Effector CD4-positive, alpha-beta T cell (primary cell): ENCODE data around the gene INTS12.
"Not testable (repeated sequence)": the region's sequence is repeated elsewhere in the genome, so short reads cannot be mapped to it uniquely, and the experiment has no call there.

Experiments used
- DNase-seq: peaks from one replicate; pipeline ENCODE4 v3.0.0-alpha.2; 2020
- total RNA-seq: gene quantifications from one replicate; lab custom pipeline; 2026; lab: John Stamatoyannopoulos, UW

INTS12 gene, protein sequence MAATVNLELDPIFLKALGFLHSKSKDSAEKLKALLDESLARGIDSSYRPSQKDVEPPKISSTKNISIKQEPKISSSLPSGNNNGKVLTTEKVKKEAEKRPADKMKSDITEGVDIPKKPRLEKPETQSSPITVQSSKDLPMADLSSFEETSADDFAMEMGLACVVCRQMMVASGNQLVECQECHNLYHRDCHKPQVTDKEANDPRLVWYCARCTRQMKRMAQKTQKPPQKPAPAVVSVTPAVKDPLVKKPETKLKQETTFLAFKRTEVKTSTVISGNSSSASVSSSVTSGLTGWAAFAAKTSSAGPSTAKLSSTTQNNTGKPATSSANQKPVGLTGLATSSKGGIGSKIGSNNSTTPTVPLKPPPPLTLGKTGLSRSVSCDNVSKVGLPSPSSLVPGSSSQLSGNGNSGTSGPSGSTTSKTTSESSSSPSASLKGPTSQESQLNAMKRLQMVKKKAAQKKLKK
- 13.3 reads per million, percentile 38 among the genes with 10 or more reads in this experiment for total RNA-seq

DNA sequence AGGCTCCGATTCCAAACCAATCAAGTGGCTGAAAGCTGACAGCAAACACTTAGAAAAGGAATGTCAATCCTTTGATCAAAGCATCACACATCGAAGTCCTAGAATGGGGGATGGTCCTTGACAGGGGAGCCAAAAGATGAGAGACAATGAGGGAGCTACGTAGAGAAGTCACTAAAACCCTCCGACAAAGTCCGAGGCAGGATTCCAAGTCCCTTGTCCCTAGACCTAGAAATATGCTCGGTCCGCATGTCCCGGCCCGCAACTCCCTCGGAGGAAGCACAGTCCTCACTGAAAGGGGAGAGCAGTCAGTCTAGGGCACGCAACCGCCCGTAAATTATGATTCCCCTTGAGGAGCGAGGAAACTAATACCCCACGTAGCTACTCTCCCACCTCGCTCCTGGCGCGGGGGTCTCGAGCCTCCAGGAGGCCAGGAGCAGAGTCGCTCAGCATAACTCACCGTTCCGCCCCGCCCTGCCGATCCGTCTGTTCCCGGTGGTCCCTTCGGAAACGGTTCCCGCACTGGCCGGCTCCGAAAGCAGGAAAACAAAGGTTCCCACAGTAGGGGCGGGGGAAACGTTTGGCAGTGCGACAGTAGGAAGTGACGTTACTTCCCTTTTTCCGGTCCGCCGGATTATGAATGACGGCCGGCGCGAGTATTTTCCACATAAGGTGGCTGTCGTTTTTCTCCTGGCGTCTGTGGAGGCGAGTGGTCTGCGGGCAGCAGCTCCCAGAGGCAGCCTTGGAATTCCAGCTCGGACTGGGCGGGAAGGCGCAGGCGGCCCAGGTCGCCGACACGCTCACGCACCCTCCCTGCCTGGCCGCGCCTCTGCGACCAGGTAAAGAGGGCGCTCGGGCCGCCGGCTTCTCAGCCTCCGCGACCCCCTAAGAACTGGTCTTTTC lies at the start of gene INTS12, which contains the start of gene GSTCD:
Gene INTS12 (minus strand): TSS at position 509 of the 900 bp plus-strand sequence. CDS start 8,684 bp downstream, outside the sequence.
Gene GSTCD (plus strand): TSS at position 604 of the 900 bp plus-strand sequence. CDS start 8,830 bp downstream, outside the sequence.
- peak; percentile 78 for DNase-seq

- DNase-seq = no peak
Measured at GRCh38 chr4:105755375-105755774, 46.9 kb upstream of the INTS12 start.

DNA sequence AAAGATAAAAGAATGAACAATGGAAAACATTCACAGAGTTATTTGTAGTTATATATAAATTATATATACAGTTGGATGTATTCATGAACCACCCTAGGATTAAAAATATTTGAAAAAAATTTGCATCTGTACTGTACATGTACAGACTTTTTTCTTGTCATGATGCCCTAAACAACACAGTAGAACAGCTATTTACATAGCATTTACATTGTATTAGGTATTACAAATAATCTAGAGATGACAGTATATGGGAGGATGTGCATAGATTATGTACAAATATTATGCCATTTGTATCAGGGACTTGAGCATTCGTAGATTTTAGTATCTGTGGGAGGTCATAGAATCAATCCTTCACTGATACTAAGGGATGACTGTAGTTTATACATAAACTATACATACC lies 44.9 kb upstream of the INTS12 start:
- no peak for DNase-seq

GRCh38 chr4:105751718-105752299 lies 43.3 kb upstream of the INTS12 start:
- no peak for DNase-seq

- no peak for DNase-seq
Measured at GRCh38 chr4:105748222-105748621, 39.7 kb upstream of the INTS12 start.

GRCh38 chr4:105741548-105741947 lies 33.1 kb upstream of the INTS12 start:
- DNase-seq = no peak

GRCh38 chr4:105735217-105735616 lies 26.7 kb upstream of the INTS12 start:
- DNase-seq = not testable (repeated sequence)

GRCh38 chr4:105729895-105730294 lies 21.4 kb upstream of the INTS12 start:
- not testable (repeated sequence) for DNase-seq

GRCh38 chr4:105725623-105726022 lies 17.1 kb upstream of the INTS12 start:
- no peak for DNase-seq

DNA sequence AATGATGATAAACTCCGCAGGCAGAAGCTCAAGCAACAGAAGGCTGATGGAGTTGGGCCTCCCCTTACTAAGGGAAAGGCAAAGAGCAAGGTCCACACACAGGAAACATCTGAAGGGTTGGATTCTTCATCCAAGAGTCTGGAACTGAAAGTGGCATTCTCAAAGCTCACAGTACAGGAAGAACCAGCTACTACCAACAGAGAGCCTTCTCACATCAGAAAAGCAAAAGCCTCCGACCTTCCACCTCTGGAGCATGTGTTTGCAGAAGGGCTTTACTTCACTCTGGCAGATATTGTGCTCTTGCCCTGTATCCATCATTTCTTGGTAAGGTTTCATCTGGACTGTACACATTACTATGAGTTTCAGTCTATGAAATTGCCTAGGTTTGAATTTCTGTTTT lies 10.7 kb upstream of the INTS12 start:
- no peak for DNase-seq

DNA sequence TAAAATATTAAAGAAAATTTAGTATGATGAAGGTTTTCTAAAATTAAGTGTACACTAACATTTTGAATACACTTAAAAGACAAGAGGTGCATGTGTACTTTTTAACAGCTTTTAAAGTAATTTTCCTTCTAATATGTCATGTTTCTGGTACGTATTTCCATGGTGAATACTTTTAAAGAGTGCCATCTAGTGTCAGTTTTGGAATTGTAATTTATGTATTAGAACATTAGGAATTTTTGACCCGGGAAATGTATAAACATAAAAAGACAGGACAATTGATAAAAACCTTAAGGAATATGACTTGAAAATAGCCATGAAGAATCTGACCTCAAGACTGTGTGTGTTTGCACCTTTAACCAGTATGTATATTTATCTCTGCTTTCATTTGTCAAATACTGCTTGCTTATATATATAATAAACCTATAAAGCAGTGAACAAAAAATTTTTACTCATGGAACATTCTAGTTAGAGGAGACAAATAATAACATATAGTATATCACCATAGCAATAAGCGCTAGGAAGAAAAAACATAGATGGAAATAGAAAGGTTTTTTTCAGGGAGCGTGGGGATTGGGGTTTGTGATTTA lies 7.3 kb upstream of the INTS12 start:
- DNase-seq = no peak

- DNase-seq = no peak
Measured at GRCh38 chr4:105714932-105715331, 6.4 kb upstream of the INTS12 start.

GRCh38 chr4:105714071-105714521 lies 5.6 kb upstream of the INTS12 start:
- DNase-seq = no peak

DNA sequence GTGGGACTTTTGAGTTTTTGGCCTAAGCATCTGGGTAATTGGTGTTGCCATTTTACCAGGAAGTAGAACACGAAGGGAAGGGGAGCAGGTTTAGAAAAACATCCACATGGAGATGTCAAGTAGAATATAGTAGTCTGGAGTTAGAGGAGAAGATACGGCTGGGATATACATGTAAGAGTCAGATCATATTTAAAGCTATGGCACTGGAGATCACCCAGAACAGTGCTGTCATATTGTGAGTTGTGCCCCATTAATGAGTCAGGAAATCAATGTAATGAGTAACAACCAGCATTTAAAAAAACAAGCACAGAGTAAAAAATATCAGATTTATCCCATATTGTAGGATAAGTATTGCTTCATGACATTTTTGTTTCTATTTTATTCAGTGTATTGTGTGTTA lies 4.3 kb upstream of the INTS12 start:
- no peak for DNase-seq

DNA sequence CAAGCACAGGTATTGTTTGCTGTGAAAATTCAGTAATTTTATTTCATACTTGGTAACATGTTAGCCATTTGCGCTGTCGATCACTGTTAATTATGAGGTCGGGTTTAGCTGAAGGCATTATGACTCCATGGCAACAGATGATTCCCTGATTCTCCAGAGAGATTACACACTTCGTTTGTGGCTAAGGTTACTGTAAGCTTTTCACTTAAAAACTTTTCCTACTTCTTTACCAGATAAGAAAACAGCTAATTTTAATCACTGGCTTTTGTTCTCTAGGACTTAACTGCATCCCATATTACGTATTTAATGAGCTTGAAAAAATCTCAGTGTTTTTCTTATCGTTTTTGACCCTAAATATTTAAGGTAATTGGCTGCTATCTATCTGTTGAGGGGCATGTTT lies 2.2 kb upstream of the INTS12 start:
- no peak for DNase-seq

GRCh38 chr4:105710012-105710600 lies 1.6 kb upstream of the INTS12 start:
- DNase-seq = no peak

DNA sequence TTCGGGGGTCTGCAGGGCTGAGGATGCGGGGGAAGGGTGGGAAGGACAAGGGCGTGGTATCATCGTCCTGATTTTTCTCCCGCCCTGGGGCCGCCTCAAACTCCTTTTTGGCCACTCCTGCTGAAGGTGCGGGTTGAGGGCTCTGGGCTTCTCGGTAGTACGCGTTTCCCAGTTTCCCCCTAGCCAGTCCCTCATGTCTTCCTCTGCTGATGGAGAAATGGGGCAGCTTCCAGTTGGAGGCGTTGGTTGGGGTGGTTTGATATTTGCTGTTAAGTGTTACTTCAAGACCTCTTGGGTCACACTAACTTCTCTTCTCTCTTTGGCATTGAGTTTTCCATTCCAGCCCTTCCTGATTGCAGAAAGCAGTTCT lies 577 bp upstream of the INTS12 start:
- no peak for DNase-seq

GRCh38 chr4:105707782-105708180 lies 708 bp downstream of the INTS12 start:
- DNase-seq = no peak

GRCh38 chr4:105698607-105699006 lies 9.9 kb downstream of the INTS12 start:
- DNase-seq = no peak

GRCh38 chr4:105695832-105696231 lies 12.7 kb downstream of the INTS12 start:
- not testable (repeated sequence) for DNase-seq

DNA sequence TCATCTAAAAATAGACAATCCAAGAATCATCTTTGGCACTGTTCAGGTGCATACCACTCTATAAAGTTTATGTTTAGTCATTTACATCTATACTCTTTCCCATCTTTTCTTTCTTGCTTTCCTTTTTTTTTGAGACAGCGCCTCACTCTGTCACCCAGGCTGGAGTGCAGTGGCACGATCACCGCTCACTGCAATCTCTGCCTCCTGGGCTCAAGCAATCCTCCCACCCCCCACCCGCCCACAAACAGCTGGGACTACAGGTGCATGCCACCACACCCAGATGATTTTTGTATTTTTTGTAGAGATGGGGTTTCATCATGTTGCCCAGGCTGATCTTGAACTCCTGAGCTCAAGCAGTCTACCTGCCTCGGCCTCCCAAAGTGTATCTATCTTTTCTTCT lies 13.7 kb downstream of the INTS12 start:
- not testable (repeated sequence) for DNase-seq

DNA sequence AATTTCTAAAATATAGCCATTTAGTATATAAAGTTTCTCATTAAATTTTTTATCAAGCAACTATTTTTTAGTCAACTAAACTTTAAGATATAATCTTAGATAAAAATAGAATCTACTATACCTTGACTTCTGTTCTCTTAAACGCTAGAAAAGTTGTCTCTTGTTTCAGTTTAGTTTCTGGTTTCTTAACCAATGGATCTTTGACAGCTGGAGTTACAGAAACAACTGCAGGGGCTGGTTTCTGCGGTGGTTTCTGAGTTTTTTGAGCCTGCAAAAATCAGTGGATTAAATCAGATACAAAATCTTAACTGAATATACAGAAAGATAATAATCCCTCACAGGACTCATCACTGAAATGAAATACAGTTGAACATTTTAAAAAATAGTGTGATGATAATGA lies 21.9 kb downstream of the INTS12 start:
- DNase-seq = no peak
